Spleen (tissue), 7 donors: ENCODE measurements around the gene TRIM72.

Source experiments
- CTCF ChIP-seq, 11 experiments: fragments of 200-600 bp in 7 of 11; fragments of 450-650 bp in 4 of 11; sonication (generic) in 4 of 11; IDR thresholded peaks in 8 of 11; conservative IDR thresholded peaks in 3 of 11; 1 replicate in 7 of 11; 2 replicates in 4 of 11; pipeline versions ENCODE4 v1.4.0 to v1.8.0; 2016 to 2021; ENCODE audit warnings: antibody characterized with exemption in 11 of 11, inconsistent platforms in 4 of 11, mild to moderate bottlenecking in 1 of 11
- POLR2A ChIP-seq, 3 donors: fragments of 450-650 bp; IDR thresholded peaks; one replicate each; pipeline ENCODE4 v1.5.1; 2017; ENCODE audit warnings: antibody characterized with exemption in 3 of 3, mild to moderate bottlenecking in 1 of 3
- donor health status: DM: no; HTN: no; CAD: no; lungs with moderate emphysema.
- donor health status: DM: no; HTN: no; CAD: no.
- donor health status: DM: no; HTN: no; CAD: no.

- TF ChIP-seq CTCF (IDR thresholded peaks at IDR 0.05 in 8 of 11, conservative IDR thresholded peaks at IDR 0.05 in 3 of 11), result no peak
- TF ChIP-seq POLR2A (IDR thresholded peaks at IDR 0.05), result no peak
Observed at GRCh38 chr16:31221357-31222160, 7.6 kb downstream of the TRIM72 start.
